COR-L47 (cell line): Measurements from ENCODE around the gene SF3B2.
"Not testable (repeated sequence)": the region's sequence is repeated elsewhere in the genome, so short reads cannot be mapped to it uniquely, and the experiment has no call there.

Experiments used
- DNase-seq: peaks from one replicate; lab custom pipeline; 2025; lab: John Stamatoyannopoulos, UW

Gene SF3B2

DNA sequence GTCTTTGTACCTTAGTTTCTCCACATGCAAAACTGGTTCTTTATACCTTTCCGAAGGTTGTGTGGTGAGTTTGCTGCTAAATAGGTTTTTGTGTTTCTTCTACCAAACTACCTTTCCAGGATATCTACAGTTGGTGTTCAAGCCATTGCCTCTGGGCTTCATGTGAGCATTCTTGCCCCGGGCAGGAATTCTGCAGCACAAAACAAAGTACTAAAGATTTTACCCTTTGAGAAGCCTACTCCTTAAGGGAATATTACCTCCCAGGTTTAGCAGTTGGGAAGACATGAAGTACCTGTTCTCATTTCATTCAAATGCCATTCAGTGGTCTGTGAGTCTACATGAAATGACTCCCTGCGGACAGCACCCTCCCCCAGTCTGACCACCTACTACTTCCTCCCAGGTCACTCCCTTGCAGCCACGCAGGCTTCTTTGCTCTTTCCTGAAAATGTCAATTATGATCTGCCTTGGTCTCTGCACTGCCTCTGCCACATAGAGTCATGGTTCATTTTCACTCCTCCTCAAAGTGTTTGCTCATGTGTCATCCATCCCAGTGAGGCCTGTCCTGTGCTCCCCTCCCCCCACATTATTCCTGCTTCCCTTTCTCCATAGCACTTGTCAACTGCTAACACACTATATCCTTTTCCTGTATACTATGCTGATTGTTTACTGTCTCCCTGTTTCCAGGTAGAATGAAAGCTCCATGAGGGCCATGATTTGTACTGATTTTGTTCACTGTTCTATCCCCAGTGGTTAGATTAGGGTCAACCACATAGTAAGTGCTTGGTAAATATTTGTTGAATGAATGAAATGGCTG, 54.8 kb downstream of the SF3B2 start:
- DNase-seq: no peak

DNA sequence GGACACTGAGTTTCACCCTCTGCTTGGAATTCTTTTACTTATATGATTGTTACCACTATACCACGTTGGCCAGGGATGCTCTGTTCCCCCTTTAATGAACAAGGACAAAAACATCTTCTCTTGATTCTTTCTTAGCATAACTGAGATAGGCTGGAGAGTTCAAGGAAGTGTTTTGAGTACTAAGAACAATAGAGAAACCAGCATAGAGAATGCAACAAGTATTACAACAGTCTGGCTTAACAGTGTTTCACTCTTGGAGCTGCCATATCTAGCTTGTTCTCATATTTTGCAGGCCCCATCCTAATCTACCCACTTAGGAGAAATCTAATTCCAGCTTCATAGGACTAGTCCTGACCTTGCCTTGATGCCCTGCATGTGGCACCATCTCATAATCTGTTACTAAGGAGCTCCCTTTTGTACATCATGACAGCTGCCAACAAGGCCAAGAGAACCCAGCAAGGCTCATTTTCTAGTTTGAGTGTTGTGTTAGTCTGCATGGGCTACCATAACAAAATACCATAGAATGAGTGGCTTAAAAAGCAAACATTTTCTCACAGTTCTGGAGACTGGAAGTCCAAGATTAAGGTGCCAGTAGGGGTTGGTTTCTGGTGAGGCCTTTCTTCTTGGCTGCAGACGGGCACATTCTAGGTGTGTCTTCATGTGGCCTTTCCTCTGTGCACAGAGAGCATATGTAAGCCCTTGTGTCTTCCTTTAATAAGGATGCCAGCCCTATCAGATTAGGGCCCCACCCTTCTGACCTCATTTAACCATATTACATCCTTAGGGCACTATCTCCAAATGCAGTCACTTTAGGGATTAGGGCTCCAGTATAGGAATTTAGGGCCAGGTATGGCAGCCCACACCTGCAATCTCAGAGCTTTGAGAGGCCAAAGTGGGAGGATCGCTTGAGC, 55.7 kb downstream of the SF3B2 start:
- DNase-seq: no peak

DNA sequence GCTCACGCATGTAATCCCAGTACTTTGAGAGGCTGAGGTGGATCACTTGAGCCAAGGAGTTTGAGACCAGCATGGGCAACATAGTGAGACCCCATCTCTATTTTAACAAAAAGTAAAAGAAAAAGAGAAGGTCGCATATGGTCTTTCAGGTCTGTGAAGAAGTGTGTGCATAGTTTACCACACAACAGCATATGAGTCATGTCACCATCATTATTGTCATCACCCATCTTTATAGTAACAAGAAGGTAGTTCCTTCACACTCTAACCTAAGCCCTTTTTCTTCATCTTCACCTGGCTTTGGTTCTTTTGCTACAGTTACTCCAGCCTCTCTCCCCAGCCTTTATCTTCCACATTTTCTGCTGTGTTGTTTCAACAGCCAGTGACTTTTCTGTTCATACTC, 57.1 kb downstream of the SF3B2 start:
- no peak for DNase-seq

DNA sequence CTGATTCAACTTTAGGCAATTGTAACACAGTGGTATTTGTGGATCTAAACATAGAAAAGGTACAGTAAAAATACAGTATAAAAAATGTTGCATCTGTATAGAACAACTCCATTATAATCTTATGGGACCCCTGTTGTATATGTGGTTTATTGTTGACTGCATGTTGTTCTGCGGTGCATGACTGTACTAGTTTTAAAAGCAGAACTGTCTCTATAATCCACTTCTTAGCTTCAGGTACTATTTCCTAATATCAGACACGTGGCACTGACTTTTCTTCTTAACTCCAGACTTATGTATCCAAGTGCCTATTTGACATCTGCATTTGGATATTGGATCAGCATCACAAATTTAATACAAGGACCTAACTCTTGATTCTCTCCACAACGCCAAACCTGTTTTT, 59.0 kb downstream of the SF3B2 start:
- DNase-seq: no peak

DNA sequence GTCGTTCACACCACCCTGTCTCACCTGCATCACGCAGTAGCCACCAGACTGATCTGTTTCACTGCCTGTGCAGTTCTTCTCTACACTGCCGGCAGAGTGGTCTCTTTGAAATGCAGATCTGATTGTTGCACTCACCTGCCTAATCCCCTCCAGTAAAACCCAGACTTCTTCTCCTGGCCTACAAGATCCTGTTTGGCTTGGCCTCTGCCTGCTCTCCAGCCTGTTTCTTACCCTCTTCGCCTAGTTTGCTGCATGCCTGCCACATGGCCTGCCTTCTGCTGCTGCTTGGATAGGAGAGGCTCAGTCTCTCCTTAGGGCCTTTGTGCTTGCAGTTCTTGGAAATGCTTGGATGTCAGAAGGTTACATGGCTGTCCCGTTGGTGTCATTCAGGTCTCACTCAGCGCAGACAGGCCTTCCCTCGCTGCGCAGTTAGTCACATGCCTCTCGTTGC, 59.9 kb downstream of the SF3B2 start:
- DNase-seq: no peak

DNA sequence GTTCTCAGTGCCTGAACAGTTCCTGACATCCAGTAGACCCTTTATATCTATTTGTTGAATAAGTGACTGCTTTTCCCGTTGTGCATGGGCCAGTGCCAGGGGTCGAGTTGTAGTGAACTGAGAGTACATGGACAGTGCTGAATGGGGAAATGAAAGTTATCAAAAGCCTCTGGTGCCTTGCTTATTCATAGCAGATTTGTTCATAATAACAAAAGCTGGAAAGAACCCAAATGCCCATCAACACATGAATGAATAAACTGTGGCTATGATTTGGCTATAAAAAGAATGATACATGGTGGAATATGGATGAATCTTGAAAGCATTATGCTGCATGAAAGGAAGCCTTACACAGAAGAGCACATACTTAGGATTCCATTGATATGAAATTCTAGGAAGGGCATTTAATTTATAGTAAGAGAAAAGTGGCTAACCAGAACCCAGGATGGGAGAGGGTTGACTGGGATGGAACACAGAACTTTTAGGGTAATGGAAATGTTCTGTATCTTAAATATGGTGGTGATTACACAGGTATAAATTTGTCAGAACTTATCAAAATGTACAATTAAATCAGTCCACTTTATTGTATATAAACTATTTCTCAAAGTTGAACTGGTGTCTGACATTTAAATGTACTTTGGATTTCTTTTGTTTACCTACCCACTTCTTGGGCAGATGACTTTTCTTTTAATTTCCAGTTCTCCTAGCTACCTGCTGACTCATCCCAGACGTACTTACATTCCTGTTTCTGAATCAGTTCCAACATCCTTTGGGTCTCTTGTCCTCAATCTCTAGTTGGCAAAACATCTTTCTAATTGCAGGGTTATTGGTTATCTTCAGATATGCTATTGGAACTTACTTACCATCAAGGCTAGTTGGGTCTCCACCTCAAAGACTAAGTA, 60.7 kb downstream of the SF3B2 start:
- no peak for DNase-seq

DNA sequence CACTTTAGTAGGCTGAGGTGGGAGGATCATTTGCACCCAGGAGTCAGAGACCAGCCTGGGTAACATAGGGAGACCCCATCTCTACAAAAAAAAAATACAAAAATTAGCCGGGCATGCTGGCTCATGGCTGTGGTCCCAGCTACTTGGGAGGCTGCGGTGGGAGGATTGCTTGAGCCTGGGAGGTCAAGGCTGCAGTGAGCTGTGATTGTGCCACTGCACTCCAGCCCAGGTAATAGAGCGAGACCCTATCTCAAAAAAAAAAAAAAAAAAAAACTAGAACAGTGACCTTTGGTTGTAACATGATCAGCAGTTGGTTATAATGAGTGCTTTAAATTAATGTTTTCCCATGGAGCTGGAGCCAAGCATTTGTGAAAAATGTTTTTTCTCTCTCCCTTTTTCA, 62.8 kb downstream of the SF3B2 start:
- not testable (repeated sequence) for DNase-seq

DNA sequence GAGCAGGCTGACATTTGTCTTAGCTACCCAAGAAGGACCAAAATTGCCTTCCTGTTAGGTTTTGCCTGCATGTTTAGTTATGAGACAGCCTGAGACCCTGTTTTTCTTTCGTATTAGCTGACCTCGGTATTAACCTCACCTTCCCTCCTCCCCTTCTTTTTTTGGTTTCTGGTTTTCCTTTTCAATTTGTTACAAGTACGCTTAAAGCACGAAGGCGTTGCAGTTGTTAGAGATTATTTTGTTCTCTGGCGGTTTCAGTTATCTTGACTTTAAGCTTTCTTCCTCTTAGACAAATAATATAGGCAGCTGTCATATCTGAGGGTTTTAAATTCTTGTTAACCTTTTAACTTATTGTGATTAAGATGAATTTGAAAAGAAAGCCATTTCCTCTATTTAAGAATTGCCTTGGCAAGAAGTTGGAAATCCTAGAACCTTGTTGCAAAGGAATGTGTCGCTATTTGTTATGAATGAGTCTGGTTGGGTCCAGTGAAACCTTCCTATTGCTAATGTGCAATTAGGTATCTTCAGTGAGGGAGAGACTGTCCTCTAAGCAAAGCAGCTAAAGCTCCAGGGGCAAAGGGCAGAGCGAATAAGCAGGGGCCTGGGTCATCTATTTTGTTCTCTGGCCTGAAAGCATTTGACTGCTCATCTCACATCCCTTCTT, 63.6 kb downstream of the SF3B2 start:
- no peak for DNase-seq

DNA sequence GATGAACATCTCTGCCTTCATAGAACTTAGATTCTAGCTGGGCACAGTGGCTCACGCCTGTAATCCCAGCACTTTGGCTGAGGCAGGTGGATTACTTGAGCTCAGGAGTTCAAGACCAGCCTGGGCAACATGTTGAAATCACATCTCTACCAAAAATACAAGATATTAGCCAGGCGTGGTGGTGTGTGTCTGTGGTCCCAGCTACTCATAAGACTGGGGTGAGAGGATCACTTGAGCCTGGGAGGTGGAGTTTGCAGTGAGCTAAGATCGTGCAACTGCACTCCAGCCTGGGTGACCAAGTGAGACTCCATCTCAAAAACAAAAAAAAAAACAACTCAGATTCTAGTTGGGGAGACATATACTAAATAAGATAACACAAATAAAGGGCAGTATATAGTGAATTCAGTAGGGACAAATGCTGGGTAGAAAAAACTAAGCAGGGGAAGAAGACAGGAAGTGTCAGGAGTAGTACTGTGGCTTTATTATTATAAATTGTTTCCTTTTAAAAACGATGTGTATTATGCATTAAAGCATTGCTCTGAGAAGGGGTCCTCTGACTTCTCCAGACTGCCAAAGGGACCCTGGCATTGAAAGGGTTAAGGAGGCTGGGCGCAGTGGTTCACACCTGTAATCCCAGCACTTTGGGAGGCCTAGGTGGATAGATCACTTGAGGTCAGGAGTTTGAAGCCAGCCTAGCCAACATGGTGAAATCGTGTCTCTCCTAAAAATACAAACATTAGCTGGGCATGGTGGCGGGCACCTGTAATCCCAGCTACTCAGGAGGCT, 64.6 kb downstream of the SF3B2 start:
- no peak for DNase-seq

DNA sequence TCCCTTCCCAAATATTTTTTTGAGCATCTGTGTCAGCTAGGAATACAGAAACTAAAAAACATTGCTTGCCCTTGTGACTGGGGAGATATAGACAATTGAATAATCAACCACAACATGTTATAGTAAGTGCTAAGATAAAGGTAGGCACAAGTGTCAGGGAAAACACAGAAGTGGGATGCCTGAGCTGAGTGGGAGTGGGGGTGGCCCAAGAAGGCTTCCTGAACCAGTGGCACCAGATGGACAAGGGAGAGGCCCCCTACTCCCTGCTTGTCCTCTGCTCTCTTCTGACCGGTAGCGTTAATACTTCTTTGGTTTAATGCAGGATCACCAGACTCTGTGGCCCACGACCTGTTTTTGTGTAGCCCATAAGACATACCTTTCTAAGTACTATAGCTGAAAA, 66.7 kb downstream of the SF3B2 start:
- DNase-seq: no peak
